ENCODE results near the gene CABP7.

CABP7 gene

DNA sequence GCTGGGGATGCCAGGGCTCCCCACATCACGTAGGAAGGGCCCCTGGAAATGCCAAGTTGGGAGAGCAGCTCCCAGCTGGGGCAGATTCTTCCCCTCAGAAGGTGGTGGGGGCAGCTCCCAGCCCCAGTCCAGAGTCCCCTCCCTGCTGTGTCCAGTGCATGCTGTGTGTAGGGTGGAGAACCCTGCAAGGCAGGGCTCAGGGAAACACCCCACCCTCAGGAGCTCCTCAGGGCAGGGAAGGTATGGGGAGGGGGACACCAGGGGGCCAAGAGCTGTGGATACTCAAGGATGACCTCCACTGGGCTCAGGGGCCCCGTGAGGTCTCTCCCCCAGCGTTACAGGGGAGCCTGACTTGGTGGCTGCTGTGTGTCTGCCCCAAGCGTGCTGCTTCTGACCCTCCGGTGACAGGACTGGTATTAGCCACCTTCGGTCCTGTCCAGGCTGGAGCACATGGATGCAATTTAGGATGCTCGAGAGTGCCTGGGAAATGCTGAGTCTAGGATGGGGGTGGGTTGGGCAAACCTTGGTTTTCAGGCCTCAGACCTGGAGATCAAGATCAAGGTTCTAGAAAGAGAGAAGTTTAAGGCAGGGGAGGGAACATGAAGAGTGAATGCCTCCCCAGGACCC is 16.1 kb upstream of the CABP7 start:
- FAIRE-seq (no peak), DNase-seq (ENCODE audit: insufficient read length) (no peak)
- TF ChIP-seq POLR2AphosphoS5 (IDR thresholded peaks at IDR 0.05; ENCODE audit: low read depth, low read length) (no peak), POLR2A (IDR thresholded peaks at IDR 0.05; ENCODE audit: low read depth, low read length) (no peak), TAF1 (IDR thresholded peaks at IDR 0.05; ENCODE audit: borderline replicate concordance, low read depth, low read length) (no peak)

DNA sequence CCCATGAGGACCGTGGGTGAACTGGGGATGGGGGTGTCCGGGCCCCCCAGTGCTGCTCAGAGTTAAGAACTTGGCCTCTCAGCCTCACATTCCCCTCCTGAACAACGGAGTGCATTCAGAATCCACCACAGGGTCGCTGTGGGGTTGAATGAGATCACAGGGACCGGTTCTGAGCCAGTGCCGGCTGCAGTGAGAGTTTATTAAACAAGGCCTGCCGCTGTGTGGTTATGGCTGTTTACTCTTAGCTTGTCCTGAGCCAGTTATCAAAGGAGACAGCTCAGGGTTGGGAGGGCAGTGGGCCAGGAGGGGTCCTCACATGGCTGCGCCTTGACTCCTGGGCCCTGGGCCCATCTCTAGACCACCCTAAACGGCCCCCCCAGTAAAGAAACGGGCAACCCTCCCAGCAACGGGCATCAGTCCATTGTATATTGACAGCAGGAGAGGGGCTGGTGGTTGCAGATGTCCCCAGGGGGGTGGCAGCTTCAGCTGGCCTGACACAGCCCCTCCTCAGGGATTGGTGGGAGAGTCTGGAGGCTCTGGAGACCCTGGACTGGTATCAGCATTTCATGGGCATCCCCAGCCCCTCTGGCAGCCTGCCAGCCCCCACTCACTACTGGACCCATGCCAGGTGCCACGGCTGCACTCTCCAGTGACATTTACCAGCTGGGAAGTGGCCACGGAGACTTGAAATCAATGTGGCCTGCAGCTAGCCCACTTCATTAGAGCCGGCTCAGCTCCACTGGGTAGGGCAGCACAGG is 15.1 kb upstream of the CABP7 start:
- TF ChIP-seq TAF1 (IDR thresholded peaks at IDR 0.05; ENCODE audit: borderline replicate concordance, low read depth, low read length) (no peak), POLR2AphosphoS5 (IDR thresholded peaks at IDR 0.05; ENCODE audit: low read depth, low read length) (no peak), POLR2A (IDR thresholded peaks at IDR 0.05; ENCODE audit: low read depth, low read length) (no peak)
- no peak for FAIRE-seq
- DNase-seq (ENCODE audit: insufficient read length) = no peak

- TF ChIP-seq TAF1 (IDR thresholded peaks at IDR 0.05; ENCODE audit: borderline replicate concordance, low read depth, low read length) (no peak), POLR2AphosphoS5 (IDR thresholded peaks at IDR 0.05; ENCODE audit: low read depth, low read length) (no peak), POLR2A (IDR thresholded peaks at IDR 0.05; ENCODE audit: low read depth, low read length) (no peak)
- DNase-seq (ENCODE audit: insufficient read length) = no peak
- no peak for FAIRE-seq
These were observed 14.2 kb upstream of the CABP7 start for GRCh38 chr22:29705651-29706050.

DNA sequence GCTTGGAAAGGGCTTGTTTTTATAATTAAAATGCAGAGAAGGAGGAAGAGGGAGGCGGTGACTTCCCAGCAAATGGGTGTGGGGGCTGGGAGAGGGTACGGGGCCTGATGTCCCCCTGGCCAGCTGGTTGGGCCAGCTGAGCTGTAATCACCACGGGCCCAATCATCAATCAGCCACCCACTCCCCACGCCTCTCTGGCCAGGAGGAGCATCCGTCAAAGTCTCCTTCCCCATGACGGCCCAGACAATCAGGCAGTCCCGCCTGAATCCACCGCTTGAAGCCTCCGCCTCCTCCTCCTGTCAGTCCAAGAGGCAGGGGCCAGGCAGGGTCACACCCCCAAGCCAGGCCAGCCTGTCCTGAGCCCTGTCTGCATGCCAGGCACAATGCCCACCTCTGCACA is 13.3 kb upstream of the CABP7 start:
- TF ChIP-seq TAF1 (IDR thresholded peaks at IDR 0.05; ENCODE audit: borderline replicate concordance, low read depth, low read length) (no peak), POLR2A (IDR thresholded peaks at IDR 0.05; ENCODE audit: low read depth, low read length) (no peak), POLR2AphosphoS5 (IDR thresholded peaks at IDR 0.05; ENCODE audit: low read depth, low read length) (no peak)
- FAIRE-seq (no peak), DNase-seq (ENCODE audit: insufficient read length) (no peak)

DNA sequence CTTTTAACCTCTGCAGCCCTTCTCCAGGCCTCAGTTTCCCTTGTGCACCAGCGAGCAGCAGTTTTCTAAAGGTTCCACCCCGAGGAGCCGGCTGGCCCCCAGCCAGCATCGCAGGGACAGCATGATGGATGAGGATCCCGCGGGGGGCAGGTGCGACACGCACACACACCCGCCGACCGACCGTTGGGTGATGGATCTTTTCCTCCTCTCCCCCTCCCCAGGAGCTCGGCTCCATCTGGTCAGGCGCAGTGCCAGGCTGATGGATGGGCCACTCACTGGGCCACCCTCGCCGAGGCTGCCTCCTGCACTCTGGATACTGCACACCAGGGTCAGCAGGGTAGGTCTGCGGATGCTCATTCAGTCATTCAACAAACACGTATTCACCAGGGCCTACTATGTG is 12.8 kb upstream of the CABP7 start:
- no peak for DNase-seq (ENCODE audit: insufficient read length)

DNA sequence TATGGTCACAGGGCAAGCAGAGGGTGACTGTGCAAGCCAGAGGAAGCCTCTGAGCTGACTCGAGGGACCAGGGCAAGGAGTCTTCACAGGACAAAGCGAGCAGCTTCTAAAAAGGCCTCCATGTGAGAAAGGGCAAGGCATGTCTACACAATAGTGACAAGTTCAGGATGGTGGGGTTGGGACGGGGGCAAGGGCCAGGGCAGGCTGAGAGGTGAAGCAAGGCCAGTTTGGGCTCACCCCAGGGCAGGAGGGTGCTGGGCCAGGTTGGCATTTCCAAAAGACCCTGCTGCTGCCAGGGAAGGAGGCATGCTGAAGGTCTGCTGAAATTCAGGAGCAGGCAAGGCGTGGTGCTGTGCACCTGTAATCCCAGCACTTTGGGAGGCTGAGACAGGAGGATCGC is 12.3 kb upstream of the CABP7 start:
- no peak for DNase-seq (ENCODE audit: insufficient read length)
- no peak for FAIRE-seq
- TF ChIP-seq POLR2A (IDR thresholded peaks at IDR 0.05; ENCODE audit: low read depth, low read length) = no peak
- TF ChIP-seq POLR2AphosphoS5 (IDR thresholded peaks at IDR 0.05; ENCODE audit: low read depth, low read length) = no peak

More for the DNA sequence above, 12.8 kb upstream of the CABP7 start:
- TF ChIP-seq POLR2A (IDR thresholded peaks at IDR 0.05; ENCODE audit: low read depth, low read length) (no peak), TAF1 (IDR thresholded peaks at IDR 0.05; ENCODE audit: borderline replicate concordance, low read depth, low read length) (no peak), POLR2AphosphoS5 (IDR thresholded peaks at IDR 0.05; ENCODE audit: low read depth, low read length) (no peak)
- no peak for FAIRE-seq

DNA sequence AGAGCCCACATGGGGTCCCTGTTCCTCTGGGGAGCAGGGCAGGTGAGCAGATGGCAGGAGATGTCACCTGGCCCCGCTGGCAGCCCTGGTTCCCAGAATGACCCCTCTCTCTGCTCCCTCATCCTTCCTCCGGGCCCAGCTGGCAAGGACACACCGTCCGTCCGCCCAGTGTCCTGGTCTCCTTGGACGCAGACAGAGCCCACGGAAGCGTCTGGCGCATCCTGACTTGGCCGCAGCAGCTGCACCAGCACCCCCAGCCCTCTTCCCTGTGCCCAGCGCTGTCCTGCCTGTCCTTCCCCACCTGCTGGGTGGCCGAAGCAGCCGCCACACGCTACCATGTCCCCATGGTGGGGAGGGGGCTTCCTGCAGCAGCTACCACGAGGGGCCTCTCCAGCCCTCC is 9.6 kb upstream of the CABP7 start:
- TF ChIP-seq TAF1 (IDR thresholded peaks at IDR 0.05; ENCODE audit: borderline replicate concordance, low read depth, low read length) = no peak
- DNase-seq (ENCODE audit: insufficient read length) (no peak), FAIRE-seq (no peak)

DNA sequence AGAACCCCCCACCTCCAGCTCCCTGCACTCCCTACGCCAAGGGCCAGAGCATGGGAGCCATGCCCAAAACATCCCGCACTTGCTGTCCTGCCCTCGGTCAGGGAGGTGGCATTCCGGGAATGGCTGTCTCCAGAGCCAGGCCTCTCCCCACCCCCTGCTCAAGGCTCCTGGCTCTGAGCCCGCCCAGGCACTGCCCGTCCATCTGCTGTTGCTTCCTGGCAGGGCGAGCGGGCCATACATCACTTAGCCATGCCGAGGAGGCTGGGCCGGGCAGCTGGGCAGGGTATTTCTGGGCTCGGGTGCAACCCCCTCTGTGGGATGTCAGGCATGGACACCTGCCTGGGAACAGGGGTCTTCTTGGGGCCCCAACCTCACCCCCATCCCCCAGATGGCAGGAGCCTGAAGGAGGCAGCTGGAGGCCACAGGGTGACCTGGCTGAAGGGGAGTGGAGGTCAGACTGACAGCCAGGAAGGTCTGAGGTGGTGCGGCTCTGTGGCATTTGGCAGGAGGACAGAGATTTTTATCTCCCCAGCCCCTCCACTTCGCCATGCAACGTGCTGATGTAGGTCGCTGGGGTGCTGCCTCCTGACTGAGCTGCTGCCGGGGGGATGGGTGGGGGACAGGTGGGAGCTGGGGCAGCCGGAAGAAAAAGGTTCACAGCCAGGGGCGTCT is 8.7 kb upstream of the CABP7 start:
- no peak for DNase-seq (ENCODE audit: insufficient read length)
- no peak for FAIRE-seq
- no peak for TF ChIP-seq TAF1 (IDR thresholded peaks at IDR 0.05; ENCODE audit: borderline replicate concordance, low read depth, low read length)
- TF ChIP-seq POLR2A (IDR thresholded peaks at IDR 0.05; ENCODE audit: low read depth, low read length) = no peak
- no peak for TF ChIP-seq POLR2AphosphoS5 (IDR thresholded peaks at IDR 0.05; ENCODE audit: low read depth, low read length)

DNA sequence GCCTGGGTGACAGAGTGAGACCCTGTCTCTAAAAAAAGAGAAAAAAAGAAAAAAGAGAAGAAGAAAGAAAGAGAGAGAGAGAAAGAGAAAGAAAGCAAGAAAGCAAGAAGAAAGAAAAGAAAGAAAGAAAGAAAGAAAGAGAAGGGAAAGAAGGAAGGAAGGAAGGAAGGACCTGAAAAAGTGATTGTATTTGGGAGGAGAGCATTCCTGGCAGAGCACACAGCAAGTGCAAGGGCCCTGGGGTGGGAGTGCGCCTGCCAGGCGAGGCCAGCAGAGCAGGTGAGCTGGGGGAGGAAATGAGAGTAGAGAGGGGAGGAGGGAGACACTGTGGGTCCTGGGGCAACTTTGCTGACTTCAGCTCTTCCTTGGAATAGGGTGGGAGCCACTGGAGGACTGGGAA is 7.7 kb upstream of the CABP7 start:
- TF ChIP-seq POLR2A (IDR thresholded peaks at IDR 0.05; ENCODE audit: low read depth, low read length) (no peak), TAF1 (IDR thresholded peaks at IDR 0.05; ENCODE audit: borderline replicate concordance, low read depth, low read length) (no peak), POLR2AphosphoS5 (IDR thresholded peaks at IDR 0.05; ENCODE audit: low read depth, low read length) (no peak)
- FAIRE-seq (no peak), DNase-seq (ENCODE audit: insufficient read length) (no peak)

- no peak for TF ChIP-seq POLR2A (IDR thresholded peaks at IDR 0.05; ENCODE audit: low read depth, low read length)
- TF ChIP-seq TAF1 (IDR thresholded peaks at IDR 0.05; ENCODE audit: borderline replicate concordance, low read depth, low read length) = no peak
- no peak for TF ChIP-seq POLR2AphosphoS5 (IDR thresholded peaks at IDR 0.05; ENCODE audit: low read depth, low read length)
- FAIRE-seq = no peak
These were observed 6.6 kb upstream of the CABP7 start for GRCh38 chr22:29713156-29713727.

DNA sequence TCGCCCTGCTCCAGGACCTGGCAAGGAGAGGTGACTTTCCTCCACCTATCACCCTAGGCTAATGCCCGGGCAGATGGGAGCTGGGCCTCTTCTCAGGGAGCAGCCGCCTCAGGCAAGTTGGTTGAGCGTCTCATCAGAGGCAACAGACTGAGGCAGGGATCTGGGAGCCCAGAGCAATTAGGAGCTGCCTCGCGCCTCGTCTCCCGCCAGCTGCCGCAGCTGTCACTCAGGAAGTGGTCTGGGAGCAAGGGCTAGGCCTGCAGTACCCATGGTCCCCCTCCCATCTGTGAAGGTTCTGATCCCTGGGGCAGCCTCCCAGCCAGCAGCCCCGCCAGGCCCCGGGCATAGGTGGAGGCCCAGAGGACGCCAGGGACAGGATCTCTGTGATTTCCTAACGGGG is 4.6 kb upstream of the CABP7 start:
- no peak for TF ChIP-seq POLR2AphosphoS5 (IDR thresholded peaks at IDR 0.05; ENCODE audit: low read depth, low read length)
- FAIRE-seq = no peak
- DNase-seq (ENCODE audit: insufficient read length) = no peak

More at GRCh38 chr22:29713156-29713727, 6.6 kb upstream of the CABP7 start:
- no peak for DNase-seq (ENCODE audit: insufficient read length)

DNA sequence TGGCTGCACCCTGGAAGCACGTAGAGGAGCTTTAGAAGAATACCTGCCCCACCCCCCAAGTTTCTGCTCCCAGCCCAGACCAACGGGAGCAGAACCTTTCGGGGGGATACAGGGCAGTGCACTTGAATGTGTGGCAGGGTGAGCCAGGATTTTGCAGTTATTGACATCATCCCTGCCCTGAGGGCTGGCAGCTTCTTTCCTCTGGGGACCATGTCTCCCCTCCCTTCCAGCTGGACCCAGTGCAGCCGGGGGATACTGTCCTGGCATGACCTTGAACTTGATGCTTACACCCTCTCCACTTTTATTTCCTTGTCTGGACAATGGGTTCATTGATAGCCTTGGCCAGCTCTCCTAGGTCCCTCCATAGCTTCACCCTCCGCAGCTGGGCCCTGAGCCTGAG is 4.1 kb upstream of the CABP7 start:
- no peak for TF ChIP-seq TAF1 (IDR thresholded peaks at IDR 0.05; ENCODE audit: borderline replicate concordance, low read depth, low read length)
- no peak for TF ChIP-seq POLR2A (IDR thresholded peaks at IDR 0.05; ENCODE audit: low read depth, low read length)
- no peak for TF ChIP-seq POLR2AphosphoS5 (IDR thresholded peaks at IDR 0.05; ENCODE audit: low read depth, low read length)
- no peak for DNase-seq (ENCODE audit: insufficient read length)
- no peak for FAIRE-seq

Data from GM12892 (cell line).